RKO (cell line): Measurements from ENCODE around the gene PLPP4.

Source experiments
- DNase-seq: peaks from one replicate; pipeline ENCODE4 v3.0.0-alpha.2; 2016; ENCODE audit warnings: low spot score

PLPP4 gene

DNA sequence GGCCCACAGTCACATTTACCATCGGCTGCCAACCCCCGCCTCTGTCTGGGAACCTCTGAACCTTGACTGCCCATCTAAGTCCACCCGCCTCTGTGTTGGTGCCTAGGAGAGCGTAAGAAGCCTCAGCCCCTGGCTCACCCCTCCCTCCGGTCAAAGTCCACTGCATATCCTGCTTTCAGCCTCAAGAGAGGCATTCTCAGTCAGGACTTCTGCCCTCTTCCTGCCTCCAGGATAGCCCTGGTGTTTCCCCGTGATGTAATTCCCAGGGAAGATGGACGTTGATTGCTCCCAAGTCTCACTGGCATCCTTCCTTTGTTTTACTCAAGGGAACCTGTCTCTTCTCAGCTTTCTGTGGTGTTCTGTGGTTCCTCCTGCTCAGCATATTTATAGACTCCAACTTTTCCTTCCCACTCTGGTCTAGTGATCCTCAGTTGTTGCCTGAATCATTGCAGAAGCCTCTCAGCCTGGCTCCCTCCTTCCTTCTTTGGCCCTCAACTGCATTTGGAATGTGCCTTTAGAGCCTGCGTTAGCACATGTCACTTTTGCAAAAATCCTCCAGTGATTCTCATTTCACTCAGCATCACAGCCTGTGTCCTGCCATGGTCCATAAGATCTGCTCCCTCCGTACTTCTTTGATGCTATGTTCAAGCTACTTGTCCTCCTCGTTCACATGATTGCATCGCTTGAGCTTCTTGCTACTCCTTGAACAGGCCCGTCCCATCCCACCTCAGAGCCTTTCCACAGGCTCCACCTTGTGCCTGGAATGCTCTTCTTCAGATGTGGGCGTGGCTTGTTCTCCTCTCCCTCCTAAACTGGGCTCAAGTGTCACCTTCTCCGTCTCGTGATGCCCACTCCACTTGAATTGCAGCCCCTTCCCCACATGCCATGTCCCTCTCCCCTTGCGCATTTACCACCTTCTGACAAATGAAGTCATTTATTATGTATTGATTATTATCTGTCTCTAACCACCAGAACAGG, 124.2 kb downstream of the PLPP4 start:
- DNase-seq, result no peak

DNA sequence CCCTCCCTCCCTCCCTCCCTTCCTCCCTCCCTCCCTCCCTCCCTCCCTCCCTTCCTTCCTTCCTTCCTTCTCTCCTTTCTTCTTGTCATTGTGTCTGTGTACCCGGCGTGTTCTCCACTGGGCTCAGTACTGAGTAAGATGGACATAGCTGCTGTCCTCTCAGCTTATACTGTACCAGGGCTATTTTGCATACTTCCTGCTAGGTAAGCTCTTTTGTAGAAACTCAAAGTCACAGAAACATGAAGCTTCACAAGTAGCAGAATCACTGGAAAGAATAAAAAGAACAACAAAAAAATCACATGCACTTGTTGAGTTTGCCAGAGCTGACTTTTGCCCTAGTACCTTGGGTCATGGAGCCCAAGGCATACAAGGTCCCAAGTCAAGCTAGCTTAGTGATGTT, 125.7 kb downstream of the PLPP4 start:
- no peak for DNase-seq

DNA sequence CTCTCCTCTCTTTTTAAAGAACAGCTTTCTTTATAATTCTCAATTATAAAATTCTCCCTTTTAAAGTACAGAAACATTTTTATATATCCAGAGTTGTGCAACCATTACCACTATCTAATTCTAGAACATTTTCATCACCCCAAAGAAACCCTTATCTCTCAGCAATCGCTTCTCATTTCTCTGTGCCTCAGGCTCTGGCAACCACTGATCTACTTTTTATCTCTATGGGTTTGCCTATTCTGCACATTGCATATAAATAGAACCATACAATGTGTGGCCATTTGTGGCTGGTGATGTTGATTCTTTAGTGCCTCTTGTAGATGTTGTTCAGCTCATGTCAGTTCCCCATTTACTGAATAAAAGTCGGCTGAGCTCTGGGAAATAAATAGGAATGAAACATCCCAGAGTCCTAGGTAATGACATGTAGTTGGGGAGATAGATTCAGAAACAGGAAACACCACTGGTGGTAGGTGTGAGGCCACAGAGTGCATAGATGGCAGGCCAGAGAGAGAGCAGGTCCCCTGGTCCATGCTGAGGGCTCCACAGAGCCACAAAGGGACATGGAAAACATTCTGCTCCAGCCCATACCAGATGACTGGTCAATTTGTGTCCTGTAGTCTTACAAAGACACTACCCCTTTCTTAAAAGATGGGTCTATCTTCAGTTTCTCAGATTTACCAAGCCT, 126.5 kb downstream of the PLPP4 start:
- DNase-seq, result no peak

DNA sequence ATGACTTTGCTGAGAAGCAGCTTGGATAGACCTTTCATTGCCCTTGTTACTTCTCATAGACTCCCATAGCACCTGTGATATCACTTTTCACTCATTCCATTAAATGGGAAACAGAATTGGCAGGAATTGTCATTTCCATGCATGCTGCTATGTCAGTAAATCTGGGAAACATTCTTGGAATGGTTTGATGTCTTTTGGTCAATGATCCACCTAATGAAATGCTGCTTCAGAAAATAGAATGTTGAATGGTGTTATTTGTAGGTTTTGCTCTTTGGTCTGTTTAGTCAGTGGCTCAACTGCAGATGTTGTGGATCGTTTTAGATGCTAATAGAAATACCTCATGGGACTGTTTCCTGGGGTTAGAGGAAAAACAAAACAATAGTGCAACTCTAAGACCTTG, 127.8 kb downstream of the PLPP4 start:
- DNase-seq, result no peak

DNA sequence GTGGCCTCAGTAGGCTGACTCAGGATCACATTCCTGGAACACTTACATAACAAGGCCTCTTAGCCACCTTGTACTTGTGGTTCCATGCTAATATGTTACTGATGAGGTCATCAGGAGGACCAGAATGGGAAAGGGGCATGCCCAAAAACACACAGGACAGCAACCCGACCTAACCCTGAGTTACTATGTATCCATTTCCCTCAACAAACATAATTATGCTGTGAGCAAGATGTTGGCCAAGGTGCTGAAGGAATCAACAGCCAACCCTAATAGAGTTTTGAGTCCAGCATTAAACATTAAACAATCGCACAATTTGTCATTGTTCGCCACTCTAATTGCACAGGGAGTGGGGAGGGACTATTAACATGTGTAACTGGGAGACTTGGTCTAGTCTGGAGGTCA, 129.4 kb downstream of the PLPP4 start:
- DNase-seq, result peak; percentile 16

DNA sequence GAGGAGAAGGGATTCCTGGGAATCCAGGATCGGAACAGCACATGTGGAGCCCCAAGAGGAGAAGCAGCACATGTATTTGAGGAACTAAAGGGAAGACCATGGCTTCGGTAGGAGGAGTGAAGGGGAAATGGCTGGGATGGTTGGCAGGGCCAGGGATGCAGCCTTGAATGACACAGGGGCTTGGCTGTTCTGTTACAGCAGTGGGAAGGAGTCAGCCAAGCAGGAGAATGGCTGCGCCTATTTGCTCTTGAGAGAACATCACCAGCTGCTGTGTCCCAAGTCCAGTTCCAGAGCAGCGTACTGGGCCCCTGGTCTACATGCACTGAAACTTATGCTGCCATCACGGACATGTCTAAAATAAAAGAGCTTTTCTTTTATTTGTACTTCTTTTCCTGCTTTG, 130.0 kb downstream of the PLPP4 start:
- no peak for DNase-seq

DNA sequence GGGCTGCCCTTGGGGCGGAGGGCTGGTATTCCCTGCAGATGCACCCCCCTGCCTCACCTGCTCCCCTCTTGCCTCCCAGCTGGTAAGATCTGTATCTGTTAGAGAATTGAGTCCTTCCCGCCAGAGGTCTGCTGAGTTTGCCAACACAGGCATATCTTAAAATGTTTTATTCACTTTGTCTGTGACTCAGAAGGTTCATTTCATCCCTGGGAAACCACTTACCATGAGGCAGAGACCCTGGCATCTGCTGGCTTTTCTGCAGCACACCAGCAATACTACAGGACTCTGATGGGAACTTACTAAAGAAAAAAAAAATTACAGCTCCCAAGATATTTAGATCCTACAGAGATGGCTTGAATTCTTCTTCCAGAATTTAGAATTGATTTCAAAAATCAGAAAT, 131.3 kb downstream of the PLPP4 start:
- no peak for DNase-seq

DNA sequence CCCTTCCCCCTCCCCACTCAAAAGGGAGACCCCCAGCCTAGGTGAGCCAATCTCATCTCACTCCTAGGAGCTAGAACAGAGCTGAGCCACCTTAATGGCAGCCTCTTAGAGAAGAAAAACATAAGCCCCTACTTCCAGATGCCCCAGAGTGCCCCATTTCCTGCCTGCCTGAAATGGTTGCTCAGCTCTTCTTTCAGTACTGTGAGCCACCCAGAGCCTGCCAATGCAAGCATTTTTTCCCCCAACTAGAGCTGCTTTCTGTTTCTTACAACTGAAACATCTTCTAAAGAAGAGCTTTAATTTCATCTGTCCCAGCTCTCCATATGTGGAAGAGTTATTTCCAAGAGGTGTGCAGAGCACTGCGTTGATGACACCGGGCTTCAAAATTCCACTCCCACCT, 136.7 kb downstream of the PLPP4 start:
- no peak for DNase-seq

DNA sequence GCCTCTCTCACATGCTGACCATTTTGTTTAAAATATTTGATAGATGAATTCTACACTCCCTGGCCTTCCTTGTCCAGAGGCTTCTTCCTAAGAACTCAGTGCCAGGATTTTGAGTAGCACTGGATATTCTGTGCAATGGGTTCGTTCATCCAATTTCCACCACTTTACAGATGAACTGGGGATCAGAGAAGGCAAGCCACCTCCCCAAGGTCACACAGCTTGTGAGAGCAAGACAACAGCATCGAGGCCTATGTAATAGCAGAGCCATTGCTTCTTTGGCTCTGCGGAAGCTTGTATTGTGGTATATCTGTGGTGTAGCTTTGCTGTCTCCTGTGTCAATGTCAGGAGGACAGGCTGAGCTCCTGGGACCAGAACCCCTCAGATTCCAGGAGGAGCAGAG, 140.9 kb downstream of the PLPP4 start:
- DNase-seq, result no peak

DNA sequence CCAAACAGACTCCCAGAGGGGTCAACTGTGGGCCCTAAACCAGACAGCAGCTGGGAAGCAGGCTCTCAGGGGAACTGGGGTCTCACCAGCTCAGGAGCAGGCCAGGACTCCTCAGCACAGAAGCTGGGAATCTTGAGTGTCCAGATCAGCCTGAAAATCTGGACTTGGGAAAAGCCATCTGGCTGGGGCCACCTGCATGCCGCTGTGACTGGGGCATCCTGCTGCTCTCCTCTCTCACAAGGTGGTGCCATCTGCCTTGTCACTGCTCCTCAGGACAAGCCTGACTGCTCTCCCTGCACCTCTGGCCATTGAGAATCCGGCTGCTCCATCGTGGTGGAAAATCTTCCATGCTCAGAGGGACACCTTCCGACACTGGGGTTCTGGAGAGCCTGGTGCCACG, 141.4 kb downstream of the PLPP4 start:
- DNase-seq, result no peak

DNA sequence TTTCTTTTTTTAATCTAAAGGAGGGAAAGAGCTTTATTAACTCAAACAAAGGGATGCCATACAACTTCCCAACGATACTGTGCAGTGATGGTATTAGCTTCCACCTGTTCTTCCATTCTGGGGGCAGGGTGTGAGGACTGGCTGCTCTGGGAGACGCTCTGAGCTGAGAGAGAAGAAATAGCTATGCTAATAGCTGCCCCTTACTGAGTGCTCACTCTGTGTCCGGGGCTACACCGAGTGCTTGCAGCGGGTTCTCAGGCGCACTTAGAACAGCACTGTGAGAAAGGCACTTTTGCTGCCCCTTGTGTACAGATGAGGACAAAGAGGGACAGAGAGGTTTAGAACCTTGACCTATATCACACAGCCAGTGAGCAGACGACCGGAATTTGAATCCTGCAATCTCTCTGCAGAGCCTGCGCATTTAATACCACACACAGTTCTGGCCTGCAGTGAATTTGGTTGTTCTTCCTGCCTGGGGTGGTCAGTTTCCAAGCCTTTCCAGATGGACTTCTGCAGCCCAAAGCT, 142.2 kb downstream of the PLPP4 start:
- DNase-seq, result no peak

DNA sequence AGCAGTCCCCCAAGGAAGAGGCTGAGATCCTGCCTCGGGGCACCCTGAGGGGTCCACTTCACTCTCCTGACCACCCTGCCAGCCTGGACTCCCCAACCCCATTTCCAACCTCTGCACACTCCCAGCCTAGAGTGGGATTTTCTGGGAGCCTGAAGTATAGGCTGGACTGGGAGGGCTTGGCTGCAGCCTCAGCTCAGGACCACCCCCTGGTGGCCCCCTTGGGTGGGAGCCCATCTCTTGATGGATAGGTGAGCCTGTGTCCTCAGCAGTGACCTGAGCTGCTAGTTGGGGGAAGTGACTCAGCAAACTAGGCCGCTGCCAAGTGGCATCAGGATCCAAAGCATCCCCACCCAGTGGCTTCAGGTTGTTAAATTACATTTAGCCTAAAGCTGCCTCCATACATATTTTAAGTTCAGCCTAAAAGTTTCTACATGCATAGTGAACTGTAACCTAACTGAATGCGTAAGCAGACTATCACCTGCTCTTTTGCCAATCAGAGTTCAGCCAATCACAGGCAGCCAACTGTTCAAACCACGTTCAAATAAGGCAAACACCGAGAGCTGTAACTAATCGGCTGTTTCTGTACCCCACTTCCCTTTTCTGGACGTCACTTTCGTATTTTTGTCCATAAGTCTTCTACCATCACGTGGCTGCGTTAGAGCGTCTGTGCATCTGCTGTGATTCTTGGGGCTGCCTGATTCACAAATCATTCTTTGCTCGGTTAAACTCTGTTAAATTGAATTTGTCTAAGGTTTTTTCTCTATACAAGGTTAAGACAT, 144.0 kb downstream of the PLPP4 start:
- no peak for DNase-seq

DNA sequence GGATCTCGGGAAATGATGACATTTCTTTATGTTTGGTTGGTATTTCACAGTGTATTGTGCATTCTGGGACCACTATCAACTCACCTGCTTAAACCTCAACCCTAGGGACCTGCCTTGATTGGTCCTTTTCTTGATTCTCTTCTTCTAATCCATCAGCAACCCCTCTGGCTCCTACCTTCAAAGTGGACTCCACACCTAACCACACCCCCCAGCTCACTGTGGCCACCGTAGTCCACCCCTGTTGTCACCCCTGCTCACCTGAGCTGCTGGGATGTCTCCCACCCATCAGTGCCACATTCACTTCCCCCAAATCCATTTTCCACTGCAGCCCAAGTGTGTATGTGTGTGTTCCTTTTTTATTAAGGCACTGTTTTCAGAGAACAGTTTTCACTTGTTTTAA, 145.0 kb downstream of the PLPP4 start:
- no peak for DNase-seq

DNA sequence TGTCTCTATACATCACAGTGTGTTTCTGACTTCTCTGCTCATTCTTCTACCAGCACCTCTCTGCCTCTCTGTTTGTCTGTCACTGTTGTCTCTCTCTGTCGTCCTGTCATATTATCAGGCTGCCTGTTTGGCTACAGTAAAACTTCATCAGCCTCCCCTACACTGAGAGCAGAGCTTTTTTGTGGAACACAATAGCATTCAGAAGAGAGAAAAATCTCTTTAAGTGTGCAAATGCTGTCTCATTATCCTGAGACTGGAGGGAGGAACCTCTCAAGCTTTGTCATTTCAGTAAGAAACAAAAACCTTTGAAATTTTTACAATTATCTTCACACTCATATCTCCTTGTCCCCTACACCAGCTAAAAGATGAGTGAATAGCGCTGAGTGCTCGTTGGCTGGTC, 148.4 kb downstream of the PLPP4 start:
- DNase-seq, result no peak

DNA sequence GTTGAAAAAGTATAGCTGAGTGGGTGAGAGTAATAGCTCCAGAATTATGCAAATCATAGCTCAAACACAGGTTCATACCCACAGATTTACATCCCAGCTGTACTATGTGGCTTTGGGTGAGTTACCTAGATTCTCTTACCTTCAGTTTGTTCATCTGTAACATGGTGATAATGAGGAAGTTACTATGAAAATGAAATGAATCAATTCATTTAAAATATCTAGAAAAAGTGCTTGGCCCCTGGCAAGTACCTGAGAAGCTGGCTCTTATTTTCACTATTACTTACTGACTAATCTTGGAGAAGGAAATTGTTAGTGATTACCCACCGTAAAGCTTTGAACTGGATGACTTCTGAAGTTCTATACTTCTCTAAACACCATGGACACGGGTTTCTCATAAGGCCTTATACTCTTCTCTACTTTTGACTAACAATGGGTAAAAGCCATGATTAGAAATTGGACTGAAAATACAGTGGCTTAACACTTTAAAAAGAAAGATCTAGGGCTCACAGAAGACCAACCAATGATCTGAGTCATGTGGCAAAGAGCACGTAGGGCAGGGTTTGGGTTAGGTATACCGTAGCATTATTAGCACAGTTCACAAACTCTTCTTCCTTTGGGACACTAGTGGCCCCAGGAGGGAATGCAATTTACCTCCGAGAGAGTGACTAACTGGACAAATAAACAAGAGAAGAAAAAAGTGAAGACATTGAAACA, 149.2 kb downstream of the PLPP4 start:
- no peak for DNase-seq

DNA sequence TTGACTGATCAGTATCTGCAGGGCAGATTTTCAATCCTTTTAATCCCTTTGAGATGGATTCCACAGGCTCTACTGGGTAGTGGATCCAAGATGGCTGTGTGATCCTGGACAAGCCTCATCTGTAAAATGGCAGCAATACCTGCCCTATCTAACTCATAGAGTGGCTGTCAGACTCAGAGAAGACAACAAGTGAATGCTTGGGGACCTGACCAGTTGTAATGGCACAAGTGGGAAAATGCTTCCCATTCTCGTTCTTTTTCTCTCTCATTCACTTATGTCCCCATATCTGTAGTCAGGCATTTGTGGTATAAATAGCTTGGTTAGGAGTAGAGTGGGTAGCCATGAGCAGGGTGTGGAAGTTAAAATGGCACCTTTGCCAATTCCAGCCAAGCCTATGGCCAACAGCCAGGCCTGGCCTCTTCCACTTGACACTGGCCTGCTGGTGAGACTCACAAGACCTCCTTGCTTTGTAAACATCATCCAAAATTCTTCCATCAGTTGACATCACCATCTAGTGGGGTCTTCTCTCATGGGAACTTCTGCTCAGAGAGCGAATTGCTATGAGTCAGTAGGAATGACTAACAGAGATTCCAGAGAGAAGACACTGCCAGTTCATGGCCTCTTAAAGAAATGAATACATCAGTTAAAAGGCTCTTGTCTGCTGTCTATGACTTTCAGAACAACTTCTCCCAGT, 150.1 kb downstream of the PLPP4 start:
- DNase-seq, result peak; percentile 40

DNA sequence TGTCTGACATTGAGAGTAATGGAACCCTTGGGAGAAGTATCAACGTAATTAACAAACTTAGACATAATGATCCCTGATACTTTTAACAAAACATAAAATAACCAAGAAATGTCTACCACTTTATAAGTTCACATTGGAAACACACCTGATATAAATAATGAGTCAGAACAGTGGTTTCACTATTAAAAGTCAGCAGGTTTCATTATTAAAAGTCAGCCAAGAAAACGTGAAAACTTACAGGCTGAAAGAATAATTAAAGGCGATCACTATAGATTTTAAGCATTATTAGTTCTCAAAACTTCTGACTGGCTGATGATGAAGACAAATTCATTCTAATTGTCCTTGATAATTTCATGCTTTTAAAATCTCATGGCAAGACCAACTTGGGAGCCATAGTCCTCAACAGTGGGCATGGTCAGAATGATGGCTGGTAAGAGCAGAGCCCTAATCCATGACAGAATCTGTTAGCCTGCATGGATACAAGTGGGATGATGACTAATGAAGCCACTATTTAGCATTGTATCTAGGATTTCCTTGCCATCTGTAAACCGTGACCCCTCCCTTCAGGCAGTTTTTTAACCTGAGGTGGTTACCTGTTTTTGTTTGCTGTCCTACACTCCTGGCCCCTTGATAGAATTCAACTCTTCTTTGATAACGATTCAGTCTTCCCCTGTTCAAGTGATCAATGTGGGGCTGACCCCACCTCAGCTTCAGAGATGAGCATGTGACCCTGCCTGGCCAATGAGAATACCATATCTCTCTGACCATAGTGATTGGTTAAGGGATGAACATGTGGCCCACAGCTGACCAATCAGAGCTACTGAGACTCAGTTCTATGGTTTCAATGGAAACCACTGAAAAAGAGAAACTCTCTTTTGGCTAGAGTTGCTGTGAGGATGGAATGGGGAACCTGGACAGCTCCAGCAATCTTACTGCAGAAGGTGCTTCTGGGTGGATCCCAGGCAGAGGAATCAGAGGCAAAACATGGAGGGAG, 151.0 kb downstream of the PLPP4 start:
- DNase-seq, result no peak

DNA sequence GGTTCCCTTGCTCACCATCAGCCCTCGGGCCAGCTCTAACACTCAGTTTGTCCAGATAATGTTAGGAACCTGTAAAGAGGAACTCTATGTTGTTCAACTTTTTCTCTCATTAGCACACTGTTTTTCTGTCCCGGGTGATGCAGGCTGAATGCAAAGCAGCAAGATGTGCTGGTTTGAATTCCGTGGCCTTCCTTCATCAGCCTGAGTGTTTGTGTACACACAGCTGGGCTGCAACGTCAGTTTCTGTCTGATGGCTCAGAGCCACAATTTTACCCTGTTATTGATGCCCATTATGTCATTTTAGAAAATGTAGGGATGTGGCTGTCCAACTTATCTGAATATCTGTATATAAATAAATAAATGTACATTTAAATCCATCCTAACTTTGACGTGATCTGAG, 152.0 kb downstream of the PLPP4 start:
- no peak for DNase-seq

DNA sequence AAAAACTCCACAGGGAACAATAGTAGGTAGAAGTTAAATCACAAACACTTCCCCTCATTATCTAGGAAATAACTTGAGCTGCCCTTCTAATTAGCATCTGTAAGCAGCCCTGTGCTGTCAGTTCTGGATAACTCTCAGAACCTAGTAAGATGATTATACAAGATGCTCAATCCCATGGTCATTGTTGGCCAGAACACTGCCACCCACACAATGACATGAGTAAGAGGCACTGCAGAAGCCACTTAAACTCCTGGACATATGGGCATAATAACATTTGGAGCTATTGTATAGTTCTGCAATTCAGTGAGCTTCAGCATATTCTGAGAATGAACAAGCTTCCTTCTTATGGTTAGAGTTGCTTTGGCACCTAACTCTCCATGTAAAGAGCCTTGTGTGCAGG, 153.8 kb downstream of the PLPP4 start:
- no peak for DNase-seq

DNA sequence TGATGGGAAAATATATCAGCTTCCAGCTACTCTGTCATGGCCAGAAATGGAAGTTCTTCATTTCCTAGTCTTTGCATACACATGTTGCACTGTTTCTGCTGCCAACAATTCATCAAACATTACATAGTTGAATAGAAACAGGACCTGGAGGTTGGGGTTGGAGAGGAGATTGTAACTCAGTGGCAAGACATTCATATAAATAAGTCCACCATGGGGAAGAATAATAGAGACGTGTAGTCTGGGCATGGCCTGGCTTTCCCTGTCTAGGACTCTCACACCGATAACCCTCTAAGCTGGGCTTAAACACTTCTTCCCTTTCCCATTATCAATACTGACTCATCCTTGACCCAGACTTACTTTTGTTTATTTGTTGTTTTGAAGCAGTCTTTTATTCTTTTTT, 155.7 kb downstream of the PLPP4 start:
- no peak for DNase-seq
